Mesendoderm (in vitro differentiated cells): Measurements from ENCODE around the gene SH2D7. TPM values are rescaled to one million over a fixed set of nuclear protein-coding genes. Genes with fewer than 3 reads are reported as not detected.
"Not testable (repeated sequence)": the region's sequence is repeated elsewhere in the genome, so short reads cannot be mapped to it uniquely, and the experiment has no call there.

ENCODE experiments used
- DNase-seq: peaks from one replicate; pipeline ENCODE4 v3.0.0; 2013
- H2AK5ac ChIP-seq: 2 replicates; pipeline ENCODE4 v1.6.1; 2013; ENCODE audit warnings: low read length, inconsistent platforms
- H2BK120ac ChIP-seq: 2 replicates; pipeline ENCODE4 v1.6.1; 2013; ENCODE audit warnings: low read depth, mild to moderate bottlenecking, low read length, moderate library complexity, mixed read lengths
- H2BK15ac ChIP-seq: replicated peaks from 2 replicates; pipeline ENCODE4 v1.6.1; 2013; ENCODE audit warnings: low read depth, mild to moderate bottlenecking, moderate library complexity
- H2BK5ac ChIP-seq: 2 replicates; pipeline ENCODE4 v1.6.1; 2013; ENCODE audit warnings: low read length, inconsistent platforms
- H3K18ac ChIP-seq: 2 replicates; pipeline ENCODE4 v1.6.1; 2013; ENCODE audit warnings: mild to moderate bottlenecking, low read length, mixed read lengths
- H3K23ac ChIP-seq: one replicate; pipeline ENCODE4 v1.6.1; 2013; ENCODE audit warnings: low read length
- H3K27ac ChIP-seq: 2 replicates; pipeline ENCODE4 v1.5.1; 2013; ENCODE audit warnings: low read depth, mild to moderate bottlenecking, inconsistent platforms, low read length, moderate library complexity
- H3K27me3 ChIP-seq: 2 replicates; pipeline ENCODE4 v1.6.1; 2013; ENCODE audit warnings: low read length, control low read depth, mild to moderate bottlenecking, inconsistent platforms; ENCODE audit not compliant: insufficient read depth, poor library complexity
- H3K36me3 ChIP-seq: 2 replicates; pipeline ENCODE4 v1.6.1; 2013; ENCODE audit warnings: low read length, inconsistent platforms; ENCODE audit not compliant: control insufficient read depth, insufficient read depth
- H3K4ac ChIP-seq: one replicate; pipeline ENCODE4 v1.6.1; 2013; ENCODE audit warnings: low read depth, mild to moderate bottlenecking, low read length, moderate library complexity
- H3K4me1 ChIP-seq: 2 replicates; pipeline ENCODE4 v1.6.1; 2013; ENCODE audit warnings: low read depth, low read length, inconsistent platforms; ENCODE audit not compliant: control insufficient read depth
- H3K4me2 ChIP-seq: 2 replicates; pipeline ENCODE4 v1.6.1; 2013; ENCODE audit warnings: low read length
- H3K4me3 ChIP-seq: 2 replicates; pipeline ENCODE4 v1.5.1; 2013; ENCODE audit warnings: mild to moderate bottlenecking, low read length
- H3K56ac ChIP-seq: one replicate; pipeline ENCODE4 v1.6.1; 2013; ENCODE audit warnings: low read length
- H3K79me1 ChIP-seq: 2 replicates; pipeline ENCODE4 v1.6.1; 2013; ENCODE audit warnings: low read length, inconsistent platforms
- H3K79me2 ChIP-seq: 2 replicates; pipeline ENCODE4 v1.6.1; 2013; ENCODE audit warnings: mild to moderate bottlenecking, low read length; ENCODE audit not compliant: control insufficient read depth, insufficient read depth
- H3K9ac ChIP-seq: 2 replicates; pipeline ENCODE4 v1.6.1; 2013; ENCODE audit warnings: low read length, inconsistent platforms
- H4K5ac ChIP-seq: one replicate; pipeline ENCODE4 v1.6.1; 2013; ENCODE audit warnings: low read length
- H4K8ac ChIP-seq: one replicate; pipeline ENCODE4 v1.6.1; 2013; ENCODE audit warnings: low read depth, mild to moderate bottlenecking, control low read depth, low read length, moderate library complexity
- WGBS: extraction: QIAGEN DNeasy Blood & Tissue Kit; methylation state at CpG from one replicate; pipeline ENCODE4 v1.1.7; 2013; ENCODE audit warnings: low lambda C conversion rate, missing lambda C conversion rate; ENCODE audit not compliant: insufficient coverage; ENCODE audit errors: extremely low coverage; 5-methylcytosine and 5-hydroxymethylcytosine counted together
- small RNA-seq: library from polyadenylated mRNA; stranded (forward); fragments of <200 nt; extraction: miRNeasy Mini kit (QIAGEN cat#:217004); gene quantifications from one replicate; pipeline ENCODE3, GENCODE V24; 2013; ENCODE audit not compliant: insufficient read depth

The SH2D7 gene

DNA sequence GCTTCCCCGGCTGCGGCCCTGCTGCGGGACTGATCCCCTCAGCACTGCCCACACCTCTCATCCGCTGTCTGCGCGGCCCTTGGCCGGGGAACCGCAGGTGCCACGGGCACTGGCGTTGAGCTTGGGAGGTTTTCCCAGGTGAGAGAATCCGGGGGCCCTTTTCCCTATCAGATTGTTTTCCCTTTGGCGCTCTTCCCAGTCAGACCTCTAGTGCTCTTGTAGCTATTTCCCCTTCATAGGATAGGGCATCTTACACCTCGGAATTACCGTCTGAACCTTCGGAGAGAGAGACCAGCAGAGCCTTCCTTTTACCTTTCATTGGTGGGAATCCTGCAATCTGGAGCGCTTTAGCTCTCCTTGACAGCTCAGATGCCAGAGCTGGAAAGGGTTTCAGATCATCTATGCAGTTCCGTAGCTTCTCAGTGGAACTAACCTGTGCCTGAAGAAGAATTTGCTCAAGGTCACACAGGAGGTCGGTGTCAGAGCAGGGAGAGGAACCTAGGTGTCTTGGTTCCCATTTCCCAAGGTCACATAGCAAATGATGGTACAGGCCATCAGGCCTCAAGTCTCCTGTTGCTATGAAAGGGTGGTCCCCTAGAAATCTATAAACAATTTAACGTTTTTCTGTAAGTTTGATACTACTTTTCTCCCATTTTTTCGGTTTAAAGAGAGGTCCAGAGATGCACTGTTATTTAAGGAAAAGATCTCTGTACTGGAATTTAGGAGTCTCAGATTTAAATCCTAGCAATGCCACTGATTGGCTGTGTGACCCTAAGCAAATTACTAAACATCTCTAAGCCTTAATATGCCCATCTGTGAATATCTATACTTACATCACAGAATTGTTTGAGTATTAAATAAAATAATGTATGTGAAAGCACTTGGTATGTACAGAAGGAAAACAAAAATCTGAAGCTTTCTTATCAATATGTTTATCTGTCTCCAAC, 57.7 kb downstream of the SH2D7 start:
- Histone ChIP-seq H2BK15ac (no peak overlapping the region), H3K18ac (no peak overlapping the region), H2BK120ac (no peak overlapping the region), H3K56ac (peak overlapping the region; percentile 95), H3K79me2 (no peaks in the 10 kb centered on the region), H3K36me3 (no peaks in the 10 kb centered on the region), H3K27ac (no peak overlapping the region), H2AK5ac (no peak overlapping the region), H3K79me1 (no peaks in the 10 kb centered on the region), H4K5ac (no peak overlapping the region), H3K4me1 (no peaks in the 10 kb centered on the region), H3K23ac (no peak overlapping the region), H4K8ac (no peak overlapping the region), H3K4me3 (peak overlapping the region; percentile 56), H3K27me3 (no peaks in the 10 kb centered on the region), H3K9ac (peak overlapping the region; percentile 80), H3K4me2 (peak overlapping the region; percentile 84), H3K4ac (no peak overlapping the region), H2BK5ac (no peak overlapping the region)
- peak; percentile 63 for DNase-seq
- no CpG with 5 or more reads among the region's 20 CpGs for WGBS

DNA sequence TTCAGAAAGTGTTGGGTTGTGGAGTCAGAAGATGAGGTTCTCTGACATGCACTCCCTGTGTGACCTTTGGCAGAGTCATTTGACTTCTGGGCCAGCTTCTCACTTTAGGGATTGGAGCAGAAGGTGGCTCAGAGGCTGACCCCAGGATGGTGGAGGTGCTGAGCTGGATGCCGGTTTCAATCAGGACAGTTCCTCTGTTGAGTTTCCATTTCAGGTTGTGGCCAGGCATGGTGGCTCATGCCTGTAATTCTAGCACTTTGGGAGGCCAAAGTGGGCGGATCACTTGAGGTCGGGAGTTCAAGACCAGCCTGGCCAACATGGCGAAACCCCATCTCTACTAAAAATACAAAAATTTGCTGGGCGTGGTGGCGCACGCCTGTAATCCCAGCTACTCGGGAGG, 58.7 kb downstream of the SH2D7 start:
- H3K4me2 ChIP-seq, H3K27ac ChIP-seq, H2BK15ac ChIP-seq, H3K9ac ChIP-seq, DNase-seq, H3K27me3 ChIP-seq, H3K18ac ChIP-seq, H4K5ac ChIP-seq, H2BK5ac ChIP-seq, H3K36me3 ChIP-seq, H3K4me1 ChIP-seq, H4K8ac ChIP-seq, H3K56ac ChIP-seq, H3K79me1 ChIP-seq, H2BK120ac ChIP-seq, H3K4ac ChIP-seq, H3K23ac ChIP-seq, H3K4me3 ChIP-seq, H2AK5ac ChIP-seq, H3K79me2 ChIP-seq: not testable (repeated sequence)
- WGBS, result no CpG with 5 or more reads among the region's 8 CpGs

Small RNA genes within 50 kb of the gene (small RNA-seq; reads per million reads assigned to genes)
- gene RF00092, result not detected
